Measurements from ENCODE around the gene CCSER2. TPM values are rescaled to one million over a fixed set of nuclear protein-coding genes. Genes with fewer than 3 reads are reported as not detected.

CCSER2 gene
- total RNA-seq, 4 donors from 2014 or later, result 41.2 to 61.9 (median 47.7) TPM

DNA sequence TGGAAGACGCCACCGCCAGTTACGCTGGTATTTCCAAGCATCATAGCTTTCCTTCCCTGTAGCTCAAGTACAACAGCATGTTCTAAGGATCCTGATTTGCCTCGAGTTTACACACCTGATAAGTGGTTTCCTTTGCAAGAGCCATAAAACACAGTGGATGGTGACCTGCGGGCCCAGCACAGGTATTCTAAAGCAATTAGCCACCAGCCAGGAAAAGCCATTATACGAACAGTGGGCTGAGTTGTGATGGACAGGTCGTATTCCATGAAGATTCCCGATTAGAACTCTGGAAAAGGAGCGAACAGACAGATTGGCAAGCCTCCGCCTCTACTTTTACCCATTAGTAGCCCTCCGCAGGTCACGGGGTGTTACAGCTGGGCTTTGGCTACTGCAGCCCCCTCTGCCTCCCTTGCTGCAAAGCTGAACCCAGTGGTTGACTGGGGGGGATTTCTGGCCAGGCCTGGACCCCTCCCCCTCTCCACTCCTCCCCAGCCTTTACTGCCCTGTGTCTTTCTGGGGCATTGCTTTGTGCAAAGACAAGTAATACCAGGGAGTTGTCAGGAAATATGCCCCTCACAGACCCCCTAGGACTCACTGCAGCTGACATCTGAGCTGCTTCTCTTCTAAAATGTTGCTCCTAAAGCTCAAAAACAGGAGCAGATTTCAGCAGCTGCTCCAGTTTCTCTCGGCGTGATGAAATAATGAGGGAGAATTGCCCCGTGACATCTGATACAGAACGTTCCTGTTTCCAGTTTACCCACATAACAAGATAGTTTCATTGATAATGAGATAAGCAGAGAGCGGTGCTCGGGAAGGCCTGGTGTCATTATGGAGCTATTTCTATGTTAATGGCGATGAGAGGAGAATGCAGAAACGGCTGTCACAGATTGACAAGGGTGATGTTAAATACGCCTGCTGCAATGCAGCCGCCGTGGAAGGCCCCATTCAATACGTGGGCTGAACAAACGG is 214.4 kb downstream of the CCSER2 start:
- DNase-seq (ENCODE audit: low spot score), result no peak
- no peak for ATAC-seq (ENCODE audit: low FRiP score)
- TF ChIP-seq, protein P1, sequence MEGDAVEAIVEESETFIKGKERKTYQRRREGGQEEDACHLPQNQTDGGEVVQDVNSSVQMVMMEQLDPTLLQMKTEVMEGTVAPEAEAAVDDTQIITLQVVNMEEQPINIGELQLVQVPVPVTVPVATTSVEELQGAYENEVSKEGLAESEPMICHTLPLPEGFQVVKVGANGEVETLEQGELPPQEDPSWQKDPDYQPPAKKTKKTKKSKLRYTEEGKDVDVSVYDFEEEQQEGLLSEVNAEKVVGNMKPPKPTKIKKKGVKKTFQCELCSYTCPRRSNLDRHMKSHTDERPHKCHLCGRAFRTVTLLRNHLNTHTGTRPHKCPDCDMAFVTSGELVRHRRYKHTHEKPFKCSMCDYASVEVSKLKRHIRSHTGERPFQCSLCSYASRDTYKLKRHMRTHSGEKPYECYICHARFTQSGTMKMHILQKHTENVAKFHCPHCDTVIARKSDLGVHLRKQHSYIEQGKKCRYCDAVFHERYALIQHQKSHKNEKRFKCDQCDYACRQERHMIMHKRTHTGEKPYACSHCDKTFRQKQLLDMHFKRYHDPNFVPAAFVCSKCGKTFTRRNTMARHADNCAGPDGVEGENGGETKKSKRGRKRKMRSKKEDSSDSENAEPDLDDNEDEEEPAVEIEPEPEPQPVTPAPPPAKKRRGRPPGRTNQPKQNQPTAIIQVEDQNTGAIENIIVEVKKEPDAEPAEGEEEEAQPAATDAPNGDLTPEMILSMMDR (IDR thresholded peaks at IDR 0.05), result no peak

DNA sequence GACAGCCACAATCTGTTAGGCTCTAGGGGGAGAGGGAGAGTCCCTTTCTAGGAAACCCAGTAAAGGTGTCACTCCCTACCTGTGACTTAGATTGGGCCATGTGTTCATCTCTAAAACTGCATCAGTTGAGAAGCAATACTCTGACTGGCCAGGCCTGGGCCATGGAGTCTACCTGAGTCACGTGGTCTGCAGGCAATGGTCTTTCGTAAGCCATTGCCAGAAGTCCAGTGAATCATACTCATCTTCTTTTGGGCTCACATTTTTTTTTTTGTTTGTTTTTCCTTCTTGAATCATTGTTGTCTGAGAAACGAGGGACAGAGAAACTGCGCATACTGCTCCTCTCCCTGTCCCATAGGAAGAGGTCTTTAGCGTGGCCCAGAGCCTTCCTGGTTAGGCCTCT is 215.6 kb downstream of the CCSER2 start:
- TF ChIP-seq, protein P1 (IDR thresholded peaks at IDR 0.05), result no peak
- ATAC-seq (ENCODE audit: low FRiP score) (no peak), DNase-seq (ENCODE audit: low spot score) (no peak)

DNA sequence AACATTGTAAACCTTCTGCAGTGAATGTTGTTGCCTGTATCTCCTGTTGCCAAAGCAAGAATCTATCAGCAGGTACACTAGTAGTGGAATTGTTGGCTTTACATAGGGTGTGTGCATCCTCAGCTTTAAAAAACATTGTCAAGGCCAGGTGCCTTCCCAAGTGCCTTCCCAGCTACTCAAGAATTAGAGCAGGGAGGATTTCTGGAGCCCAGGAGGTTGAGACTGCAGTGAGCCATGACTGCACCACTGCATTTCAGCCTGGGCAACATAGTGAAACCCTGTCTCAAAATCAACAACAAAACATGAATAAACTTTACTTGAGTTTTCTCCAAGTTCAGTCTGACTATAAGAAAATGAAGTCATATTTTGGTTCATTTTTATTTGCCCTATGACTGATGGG is 217.3 kb downstream of the CCSER2 start:
- no peak for ATAC-seq (ENCODE audit: low FRiP score)
- DNase-seq (ENCODE audit: low spot score), result no peak
- TF ChIP-seq, protein P1 (IDR thresholded peaks at IDR 0.05), result no peak

DNA sequence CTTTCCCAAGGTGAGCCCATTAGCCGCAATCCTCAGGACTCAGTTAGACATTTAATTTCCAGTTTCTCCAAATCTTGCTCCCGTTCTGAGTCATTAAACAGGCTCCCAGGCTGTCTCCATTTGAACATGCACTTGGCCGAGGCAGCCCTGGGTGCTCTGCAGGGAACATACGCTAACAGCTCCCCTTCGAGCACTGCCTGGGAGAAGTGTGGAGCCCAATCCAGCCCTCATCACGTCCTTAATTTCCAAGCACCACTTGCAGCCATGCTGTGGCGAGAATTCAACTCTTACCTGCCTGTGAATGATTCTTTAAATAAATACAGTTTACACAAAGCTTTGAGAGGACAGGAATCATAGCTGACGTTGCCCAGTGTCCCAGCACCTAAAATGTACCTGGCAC is 218.2 kb downstream of the CCSER2 start:
- no peak for DNase-seq (ENCODE audit: low spot score)
- ATAC-seq (ENCODE audit: low FRiP score), result no peak
- TF ChIP-seq, protein P1 (IDR thresholded peaks at IDR 0.05), result no peak

DNA sequence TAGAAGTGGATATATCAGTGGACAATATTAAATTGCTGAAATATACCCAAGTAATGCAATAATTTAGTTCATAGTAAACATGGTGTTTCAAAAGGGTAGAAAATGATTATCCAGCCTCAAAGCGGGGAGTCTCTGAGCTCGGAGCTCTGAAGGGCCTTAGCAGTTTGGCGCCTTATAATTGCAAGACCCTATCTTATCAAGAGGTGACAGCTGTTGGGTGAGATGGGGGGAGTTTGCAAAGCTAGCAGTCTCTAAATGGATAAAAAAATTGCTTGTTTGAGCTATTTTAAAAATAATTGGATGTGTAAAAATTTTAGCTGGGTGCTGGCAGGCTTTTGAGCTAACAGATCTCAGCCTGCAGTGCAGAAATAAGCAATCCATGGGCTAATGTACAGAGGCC is 219.2 kb downstream of the CCSER2 start:
- TF ChIP-seq, protein P1 (IDR thresholded peaks at IDR 0.05), result no peak
- ATAC-seq (ENCODE audit: low FRiP score) (no peak), DNase-seq (ENCODE audit: low spot score) (no peak)

DNA sequence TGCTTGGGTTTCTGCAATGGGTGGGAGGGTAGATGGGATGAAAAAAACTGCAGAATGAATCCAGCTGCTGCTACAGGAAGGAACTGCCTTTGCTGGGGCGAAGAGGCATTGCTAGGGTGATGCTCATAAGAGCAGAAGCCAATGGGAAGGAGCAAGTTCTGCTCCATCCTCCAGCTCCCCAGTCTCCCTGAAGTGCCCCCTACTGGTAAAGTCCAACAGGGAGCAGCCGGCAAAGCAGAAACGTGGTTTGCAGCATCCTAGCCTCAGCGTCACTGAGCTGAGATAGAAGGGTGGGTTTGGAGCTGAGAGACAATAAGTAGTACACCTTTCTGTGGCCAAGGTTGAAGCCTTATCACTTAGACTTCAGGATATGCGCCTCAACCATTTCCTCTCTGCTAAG is 220.5 kb downstream of the CCSER2 start:
- ATAC-seq (ENCODE audit: low FRiP score) (no peak), DNase-seq (ENCODE audit: low spot score) (no peak)
- TF ChIP-seq, protein P1 (IDR thresholded peaks at IDR 0.05), result no peak

All from omental fat pad (tissue), 4 donors.